Measurements from ENCODE around the gene RENBP.

Gene RENBP

DNA sequence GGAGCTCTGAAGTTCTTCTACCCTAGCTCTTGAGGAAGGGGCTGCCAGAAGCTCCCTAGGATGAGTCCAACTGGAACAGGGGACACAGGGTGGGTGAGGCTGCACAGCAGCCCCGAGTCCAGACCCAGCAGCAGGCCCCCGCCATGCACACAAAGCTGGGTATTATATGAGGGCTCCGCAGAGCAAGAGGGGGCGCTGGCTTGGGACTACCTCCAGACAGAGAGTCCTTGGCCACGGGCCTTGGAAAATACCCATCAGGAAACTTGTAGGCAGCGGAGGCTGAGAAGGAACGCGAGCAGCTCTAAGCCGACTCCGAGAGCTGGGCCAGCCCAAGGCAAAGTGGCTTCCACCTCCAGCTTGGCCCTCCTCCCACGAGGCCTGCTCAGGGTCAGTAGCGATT lies 19.1 kb upstream of the RENBP start:
- no peak overlapping the region for H3K4me3 ChIP-seq (ENCODE audit: low read depth, low read length)

DNA sequence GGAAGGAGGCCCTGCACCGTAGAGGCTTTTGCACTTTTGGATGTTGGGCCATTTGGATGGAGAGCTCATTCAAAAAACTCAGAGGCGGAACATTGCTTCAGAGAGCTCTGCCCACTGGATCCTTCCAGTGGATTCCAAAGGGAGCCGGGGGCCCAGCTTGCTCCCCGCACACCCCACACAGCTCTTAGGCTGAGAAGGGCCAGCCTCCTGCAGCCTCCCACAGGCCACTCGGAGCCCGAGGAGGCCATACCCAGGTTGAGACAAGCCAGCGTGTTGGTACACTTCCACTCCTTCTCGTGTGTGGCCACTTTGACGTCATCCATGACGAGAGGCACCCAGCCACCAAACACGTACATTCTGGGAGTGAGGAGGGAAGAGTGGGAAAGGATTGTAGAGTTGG lies 16.8 kb upstream of the RENBP start:
- ChIA-PET CTCF (interaction anchor here (1.0 to 9.0 kb wide), 3 partner anchors 10 to 16 kb away, joined by 4 to 99 read pairs (median 16); partner anchors contain the start of gene RENBP), POLR2A (no interaction called here)
- no peak for DNase-seq (ENCODE audit: low read depth, low spot score)
- no peak overlapping the region for H3K4me3 ChIP-seq (ENCODE audit: low read depth, low read length)
- TF ChIP-seq, protein P1, sequence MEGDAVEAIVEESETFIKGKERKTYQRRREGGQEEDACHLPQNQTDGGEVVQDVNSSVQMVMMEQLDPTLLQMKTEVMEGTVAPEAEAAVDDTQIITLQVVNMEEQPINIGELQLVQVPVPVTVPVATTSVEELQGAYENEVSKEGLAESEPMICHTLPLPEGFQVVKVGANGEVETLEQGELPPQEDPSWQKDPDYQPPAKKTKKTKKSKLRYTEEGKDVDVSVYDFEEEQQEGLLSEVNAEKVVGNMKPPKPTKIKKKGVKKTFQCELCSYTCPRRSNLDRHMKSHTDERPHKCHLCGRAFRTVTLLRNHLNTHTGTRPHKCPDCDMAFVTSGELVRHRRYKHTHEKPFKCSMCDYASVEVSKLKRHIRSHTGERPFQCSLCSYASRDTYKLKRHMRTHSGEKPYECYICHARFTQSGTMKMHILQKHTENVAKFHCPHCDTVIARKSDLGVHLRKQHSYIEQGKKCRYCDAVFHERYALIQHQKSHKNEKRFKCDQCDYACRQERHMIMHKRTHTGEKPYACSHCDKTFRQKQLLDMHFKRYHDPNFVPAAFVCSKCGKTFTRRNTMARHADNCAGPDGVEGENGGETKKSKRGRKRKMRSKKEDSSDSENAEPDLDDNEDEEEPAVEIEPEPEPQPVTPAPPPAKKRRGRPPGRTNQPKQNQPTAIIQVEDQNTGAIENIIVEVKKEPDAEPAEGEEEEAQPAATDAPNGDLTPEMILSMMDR (IDR thresholded peaks at IDR 0.05; ENCODE audit: insufficient read depth, low read length, missing control alignments), result no peak

More for the DNA sequence above, 19.1 kb upstream of the RENBP start:
- ChIA-PET CTCF (interaction anchor here (0.9 to 9.0 kb wide), 2 partner anchors 13 to 17 kb away, joined by 4 to 99 read pairs; no protein-coding TSS in a partner anchor), POLR2A (no interaction called here)
- TF ChIP-seq, protein P1 (IDR thresholded peaks at IDR 0.05; ENCODE audit: insufficient read depth, low read length, missing control alignments), result no peak
- no peak for DNase-seq (ENCODE audit: low read depth, low spot score)

DNA sequence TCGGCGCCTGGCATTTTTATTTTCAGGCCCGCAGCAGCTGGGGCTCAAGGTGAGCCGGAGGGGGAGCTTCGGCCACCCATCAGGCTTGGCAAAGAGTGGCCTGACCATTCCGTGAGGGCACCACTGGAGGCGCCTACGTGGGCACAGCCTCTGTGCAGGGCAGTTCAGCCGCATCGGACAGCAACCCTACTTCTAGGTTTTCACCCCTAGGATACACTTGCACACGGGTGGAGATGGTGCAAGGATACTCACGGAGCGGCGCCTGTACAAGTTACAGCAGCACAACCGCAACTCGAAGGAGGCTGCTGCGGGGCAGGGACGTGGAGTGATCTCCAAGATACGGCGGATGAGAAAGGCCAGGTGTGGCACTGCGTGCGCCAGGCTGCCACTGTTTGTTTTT lies 16.3 kb upstream of the RENBP start:
- DNase-seq (ENCODE audit: low read depth, low spot score), result no peak
- ChIA-PET CTCF (interaction anchor here (2.4 to 9.0 kb wide), 2 partner anchors 10 to 14 kb away, joined by 16 to 99 read pairs; no protein-coding TSS in a partner anchor), POLR2A (no interaction called here)
- H3K4me3 ChIP-seq (ENCODE audit: low read depth, low read length), result no peak overlapping the region
- TF ChIP-seq, protein P1 (IDR thresholded peaks at IDR 0.05; ENCODE audit: insufficient read depth, low read length, missing control alignments), result no peak

DNA sequence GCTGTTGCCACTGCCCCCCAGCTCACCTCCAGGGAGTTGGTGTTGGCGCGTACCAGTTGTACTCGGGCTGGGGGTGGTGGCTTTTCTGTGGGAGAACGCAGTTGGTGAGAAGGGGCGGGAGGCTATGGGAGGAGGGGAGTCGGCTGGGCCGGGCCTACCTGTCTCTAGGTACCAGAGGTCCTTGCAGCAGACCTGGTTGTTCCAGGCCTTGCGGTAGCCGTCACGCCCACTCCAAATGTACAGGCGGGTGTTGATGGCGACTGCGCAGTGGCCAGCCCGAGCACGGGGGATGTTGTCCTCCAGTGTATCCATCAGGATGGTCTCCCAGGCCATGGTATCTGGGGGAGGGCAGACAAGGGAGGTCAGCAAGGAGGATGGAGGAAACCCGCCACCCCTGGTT lies 15.6 kb upstream of the RENBP start:
- no peak for DNase-seq (ENCODE audit: low read depth, low spot score)
- POLR2A ChIA-PET, result no interaction called here
- CTCF ChIA-PET, result interaction anchor here (1.2 kb wide), 1 partner anchor 13 kb away, joined by 3 read pairs; no protein-coding TSS in a partner anchor
- TF ChIP-seq, protein P1 (IDR thresholded peaks at IDR 0.05; ENCODE audit: insufficient read depth, low read length, missing control alignments), result no peak
- H3K4me3 ChIP-seq (ENCODE audit: low read depth, low read length), result no peak overlapping the region

DNA sequence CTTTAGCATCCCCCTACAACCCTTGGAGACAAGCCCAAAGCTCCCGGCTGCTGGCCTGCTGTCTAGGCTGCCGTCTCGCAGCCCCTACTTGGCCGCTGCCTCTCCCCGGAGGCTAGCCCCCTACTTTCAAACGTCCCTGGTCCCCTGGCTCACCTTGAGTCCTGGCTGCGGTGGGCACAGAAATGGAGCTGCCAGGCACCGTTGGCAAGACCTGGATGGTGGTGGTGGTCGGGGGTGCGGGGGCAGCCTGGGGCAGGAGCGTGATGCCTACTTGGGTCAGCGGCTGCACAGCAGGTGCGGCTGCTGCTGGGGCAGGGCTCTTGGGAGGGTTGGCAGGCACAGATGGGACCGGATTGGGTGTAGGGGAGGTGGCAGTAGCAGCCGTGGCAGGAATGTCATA lies 15.2 kb upstream of the RENBP start:
- TF ChIP-seq, protein P1 (IDR thresholded peaks at IDR 0.05; ENCODE audit: insufficient read depth, low read length, missing control alignments), result no peak
- no peak overlapping the region for H3K4me3 ChIP-seq (ENCODE audit: low read depth, low read length)
- POLR2A ChIA-PET, result no interaction called here
- DNase-seq (ENCODE audit: low read depth, low spot score), result no peak
- CTCF ChIA-PET, result interaction anchor here (1.2 kb wide), 1 partner anchor 13 kb away, joined by 3 read pairs; no protein-coding TSS in a partner anchor

DNA sequence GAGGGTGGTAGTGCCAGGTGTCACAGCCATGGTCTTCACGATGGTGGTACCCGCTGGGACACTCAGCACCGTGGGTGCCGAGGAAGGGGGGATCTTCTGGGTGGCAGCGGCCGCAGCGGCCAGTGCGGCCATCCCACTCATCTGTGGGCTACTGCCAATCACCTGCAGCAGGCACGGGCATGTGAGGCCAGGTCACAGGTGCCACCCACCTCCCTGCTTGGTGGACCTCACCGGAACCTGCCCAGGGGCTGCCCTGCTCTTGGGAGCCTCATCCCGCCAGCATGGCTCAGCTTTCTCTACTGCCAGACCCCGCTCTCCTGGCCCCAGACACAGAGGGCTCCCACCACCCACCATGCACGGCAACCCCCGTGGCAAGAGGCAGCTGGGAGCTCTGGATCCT lies 14.2 kb upstream of the RENBP start:
- ChIA-PET POLR2A (interaction anchor here (1.0 kb wide), 1 partner anchor 12 kb away, joined by 3 read pairs; no protein-coding TSS in a partner anchor), CTCF (interaction anchor here (0.9 to 1.5 kb wide), 3 partner anchors 9 to 12 kb away, joined by 3 to 4 read pairs (median 4); no protein-coding TSS in a partner anchor)
- TF ChIP-seq, protein P1 (IDR thresholded peaks at IDR 0.05; ENCODE audit: insufficient read depth, low read length, missing control alignments), result no peak
- no peak for DNase-seq (ENCODE audit: low read depth, low spot score)
- no peak overlapping the region for H3K4me3 ChIP-seq (ENCODE audit: low read depth, low read length)

Data from AG04449 (cell line).